Measurements from ENCODE around the gene ARMH2.
A peak's percentile ranks its signal among the peaks of the same experiment; 100 is the strongest.

Gene ARMH2

GRCh38 chr6:24779416-24780016, 19.2 kb downstream of the ARMH2 start:
- Histone ChIP-seq H3K27me3 (replicated peaks; ENCODE audit: control insufficient read depth, insufficient read depth, low read length) (no peaks in the 10 kb centered on the region), H3K36me3 (ENCODE audit: control insufficient read depth, insufficient read depth, low read length) (peaks cover 7% of the 10 kb centered on the region), H3K4me3 (replicated peaks; ENCODE audit: low read depth, low read length) (peak overlapping the region; percentile 38; the same call in 1 of the 2 replicates)
- peak; percentile 47 for DNase-seq (ENCODE audit: extremely low read depth, insufficient read length)
- TF ChIP-seq CTCF (IDR thresholded peaks at IDR 0.05; ENCODE audit: insufficient read depth, low read length, poor library complexity, severe bottlenecking), result no peak

GRCh38 chr6:24778878-24779277, 19.8 kb downstream of the ARMH2 start:
- DNase-seq (ENCODE audit: extremely low read depth, insufficient read length), result no peak
- Histone ChIP-seq H3K27me3 (replicated peaks; ENCODE audit: control insufficient read depth, insufficient read depth, low read length) (no peaks in the 10 kb centered on the region), H3K4me3 (replicated peaks; ENCODE audit: low read depth, low read length) (no peak overlapping the region), H3K36me3 (ENCODE audit: control insufficient read depth, insufficient read depth, low read length) (peaks cover 5% of the 10 kb centered on the region)
- TF ChIP-seq CTCF (IDR thresholded peaks at IDR 0.05; ENCODE audit: insufficient read depth, low read length, poor library complexity, severe bottlenecking), result no peak

- H3K4me3 ChIP-seq (replicated peaks; ENCODE audit: low read depth, low read length), result peak overlapping the region; percentile 90
- no peak for TF ChIP-seq CTCF (IDR thresholded peaks at IDR 0.05; ENCODE audit: insufficient read depth, low read length, poor library complexity, severe bottlenecking)
- no peaks in the 10 kb centered on the region for H3K27me3 ChIP-seq (replicated peaks; ENCODE audit: control insufficient read depth, insufficient read depth, low read length)
- no peak for DNase-seq (ENCODE audit: extremely low read depth, insufficient read length)
- peaks cover 5% of the 10 kb centered on the region for H3K36me3 ChIP-seq (ENCODE audit: control insufficient read depth, insufficient read depth, low read length)
Measured at GRCh38 chr6:24778121-24778520, 20.6 kb downstream of the ARMH2 start.

- no peak for DNase-seq (ENCODE audit: extremely low read depth, insufficient read length)
- Histone ChIP-seq H3K27me3 (replicated peaks; ENCODE audit: control insufficient read depth, insufficient read depth, low read length) (no peaks in the 10 kb centered on the region), H3K36me3 (ENCODE audit: control insufficient read depth, insufficient read depth, low read length) (peaks cover 3% of the 10 kb centered on the region; the same call in 1 of the 2 replicates), H3K4me3 (replicated peaks; ENCODE audit: low read depth, low read length) (peak overlapping the region; percentile 90)
- TF ChIP-seq CTCF (IDR thresholded peaks at IDR 0.05; ENCODE audit: insufficient read depth, low read length, poor library complexity, severe bottlenecking), result no peak
Measured at GRCh38 chr6:24777227-24777626, 21.5 kb downstream of the ARMH2 start.

- H3K27me3 ChIP-seq (replicated peaks; ENCODE audit: control insufficient read depth, insufficient read depth, low read length), result no peaks in the 10 kb centered on the region
- peak overlapping the region; percentile 90 for H3K4me3 ChIP-seq (replicated peaks; ENCODE audit: low read depth, low read length)
- no peaks in the 10 kb centered on the region for H3K36me3 ChIP-seq (ENCODE audit: control insufficient read depth, insufficient read depth, low read length)
- DNase-seq (ENCODE audit: extremely low read depth, insufficient read length), result peak; percentile 31
- no peak for TF ChIP-seq CTCF (IDR thresholded peaks at IDR 0.05; ENCODE audit: insufficient read depth, low read length, poor library complexity, severe bottlenecking)
Measured at GRCh38 chr6:24775520-24776058, 23.1 kb downstream of the ARMH2 start.
